PC-9 (cell line): ENCODE results near the gene TASOR2. TPM values are rescaled to one million over a fixed set of nuclear protein-coding genes. Genes with fewer than 3 reads are reported as not detected.

Source experiments
- BruUV-seq: library from RNA; stranded (reverse); fragments of 400-500 nt; replicated peaks from 2 replicates; lab custom pipeline; 2021; lab: Mats Ljungman, UMichigan
- CTCF ChIA-PET: fragments of 300-600 bp; sonication (Branson Sonifier 250); formaldehyde crosslinking; loops from one replicate; lab custom pipeline; 2022; ENCODE audit warnings: antibody characterized with exemption; lab: Charles Lee
- POLR2A ChIA-PET: fragments of 300-600 bp; sonication (Branson Sonifier 250); formaldehyde crosslinking; loops from one replicate; lab custom pipeline; 2022; ENCODE audit warnings: antibody characterized with exemption; ENCODE audit not compliant: unreplicated experiment; lab: Charles Lee
- DNase-seq, 2 experiments: peaks; one replicate each; pipeline versions ENCODE4 v3.0.0 to v3.0.0-alpha.2; 2015 to 2022; ENCODE audit warnings: mixed read lengths in 1 of 2
- H2AFZ ChIP-seq: fragments of 200-600 bp; sonication (generic); 2 replicates; pipeline ENCODE4 v1.8.1; 2017; ENCODE audit warnings: antibody characterized with exemption
- H3F3A ChIP-seq: fragments of 200-600 bp; sonication (generic); 2 replicates; pipeline ENCODE4 v1.8.1; 2017; ENCODE audit warnings: antibody characterized with exemption, mild to moderate bottlenecking, low read depth; ENCODE audit not compliant: insufficient read depth
- H3K27ac ChIP-seq: fragments of 200-600 bp; sonication (generic); 2 replicates; pipeline ENCODE4 v1.6.1; 2016; ENCODE audit warnings: mixed run types
- H3K27me3 ChIP-seq: fragments of 200-600 bp; sonication (generic); 2 replicates; pipeline ENCODE4 v1.6.1; 2016; ENCODE audit warnings: low read depth, mixed run types; ENCODE audit not compliant: insufficient read depth
- H3K36me3 ChIP-seq: fragments of 200-600 bp; sonication (generic); 2 replicates; pipeline ENCODE4 v1.6.1; 2016; ENCODE audit warnings: low read depth, mixed run types
- H3K4me1 ChIP-seq: fragments of 200-600 bp; sonication (generic); replicated peaks from 2 replicates; pipeline ENCODE4 v1.6.1; 2016; ENCODE audit warnings: mixed run types; ENCODE audit not compliant: insufficient read depth
- H3K4me2 ChIP-seq: fragments of 200-600 bp; sonication (generic); 2 replicates; pipeline ENCODE4 v1.6.1; 2017; ENCODE audit warnings: mixed run types
- H3K4me3 ChIP-seq: fragments of 200-600 bp; sonication (generic); 2 replicates; pipeline ENCODE4 v1.6.1; 2016; ENCODE audit warnings: mixed run types
- H3K79me2 ChIP-seq: fragments of 200-600 bp; sonication (generic); 2 replicates; pipeline ENCODE4 v1.6.1; 2017; ENCODE audit warnings: low read depth, mixed run types
- H3K9me2 ChIP-seq: fragments of 200-600 bp; sonication (generic); 2 replicates; pipeline ENCODE4 v1.8.1; 2017; ENCODE audit warnings: mild to moderate bottlenecking; ENCODE audit not compliant: insufficient read depth
- H3K9me3 ChIP-seq: fragments of 200-600 bp; sonication (generic); 2 replicates; pipeline ENCODE4 v1.8.1; 2016; ENCODE audit warnings: low read depth; ENCODE audit not compliant: insufficient read depth
- H4K20me1 ChIP-seq: fragments of 200-600 bp; sonication (generic); 2 replicates; pipeline ENCODE4 v1.8.1; 2017; ENCODE audit not compliant: insufficient read depth
- CTCF ChIP-seq: fragments of 200-600 bp; sonication (generic); conservative IDR thresholded peaks from 2 replicates; pipeline ENCODE4 v1.6.1; 2017; ENCODE audit warnings: mixed run types, antibody characterized with exemption, mild to moderate bottlenecking, moderate library complexity
- EZH2 ChIP-seq: fragments of 200-600 bp; sonication (generic); IDR thresholded peaks from 2 replicates; pipeline ENCODE4 v1.8.0; 2017; ENCODE audit warnings: antibody characterized with exemption, low read depth
- intact Hi-C: fragments of 100-400 bp; cut with micrococcal nuclease; formaldehyde crosslinking; loops from one replicate; pipeline ENCODE4 v1.10.0; 2022; ENCODE audit not compliant: unreplicated experiment
- total RNA-seq: library from RNA; stranded (reverse); gene quantifications from 2 replicates; pipeline ENCODE4 v1.2.3, GENCODE V29; 2021

TASOR2 gene
- total RNA-seq, 1 experiment from 2014 or later: 60.7 TPM

- POLR2A ChIA-PET: no interaction called here
- CTCF ChIA-PET: interaction anchor here (0.5 kb wide), 1 partner anchor 11 kb away, joined by 5 read pairs; no protein-coding TSS in a partner anchor
- no peaks in the 10 kb centered on the region for H3K27me3 ChIP-seq
Observed at GRCh38 chr10:5638494-5638893, 46.1 kb upstream of the TASOR2 start.

GRCh38 chr10:5639066-5639465 is 45.6 kb upstream of the TASOR2 start:
- no peaks in the 10 kb centered on the region for H3K36me3 ChIP-seq
- H3F3A ChIP-seq: no peaks in the 10 kb centered on the region
- ChIA-PET CTCF (no interaction called here), POLR2A (no interaction called here)
- no peak for TF ChIP-seq CTCF
- TF ChIP-seq EZH2: no peak
- H3K79me2 ChIP-seq: no peaks in the 10 kb centered on the region
- no peak overlapping the region for H3K27ac ChIP-seq
- H3K9me3 ChIP-seq: no peaks in the 10 kb centered on the region
- H3K27me3 ChIP-seq: no peaks in the 10 kb centered on the region
- no peak overlapping the region for H3K4me3 ChIP-seq
- H3K9me2 ChIP-seq: no peaks in the 10 kb centered on the region
- DNase-seq: no peak
- no peak overlapping the region for H3K4me2 ChIP-seq
- no peak overlapping the region for H2AFZ ChIP-seq
- no peaks in the 10 kb centered on the region for H3K4me1 ChIP-seq
- intact Hi-C loops: no loop called here
- BruUV-seq: no TSS peak
- no peaks in the 10 kb centered on the region for H4K20me1 ChIP-seq

More at GRCh38 chr10:5638494-5638893, 46.1 kb upstream of the TASOR2 start:
- no peak for TF ChIP-seq EZH2
- no peak for TF ChIP-seq CTCF
- Histone ChIP-seq H4K20me1 (no peaks in the 10 kb centered on the region), H3K4me2 (no peak overlapping the region), H3K27ac (no peak overlapping the region), H3K9me2 (no peaks in the 10 kb centered on the region), H2AFZ (no peak overlapping the region), H3K4me1 (no peaks in the 10 kb centered on the region), H3K9me3 (no peaks in the 10 kb centered on the region), H3F3A (no peaks in the 10 kb centered on the region), H3K4me3 (no peak overlapping the region), H3K79me2 (no peaks in the 10 kb centered on the region), H3K36me3 (no peaks in the 10 kb centered on the region)
- BruUV-seq: no TSS peak
- intact Hi-C loops: no loop called here
- DNase-seq: no peak

- BruUV-seq: no TSS peak
Observed at GRCh38 chr10:5640036-5640435, 44.6 kb upstream of the TASOR2 start.

More at GRCh38 chr10:5640036-5640435, 44.6 kb upstream of the TASOR2 start:
- H3K27me3 ChIP-seq: no peaks in the 10 kb centered on the region
- H3K4me1 ChIP-seq: no peaks in the 10 kb centered on the region
- no peaks in the 10 kb centered on the region for H3K36me3 ChIP-seq
- CTCF ChIA-PET: no interaction called here
- H3K27ac ChIP-seq: no peak overlapping the region
- no peaks in the 10 kb centered on the region for H3K9me3 ChIP-seq
- no peak for TF ChIP-seq EZH2
- TF ChIP-seq CTCF: no peak
- no peaks in the 10 kb centered on the region for H3F3A ChIP-seq
- H2AFZ ChIP-seq: no peak overlapping the region
- no peaks in the 10 kb centered on the region for H3K79me2 ChIP-seq
- no peaks in the 10 kb centered on the region for H3K9me2 ChIP-seq
- POLR2A ChIA-PET: no interaction called here
- intact Hi-C loops: no loop called here
- no peak for DNase-seq
- no peak overlapping the region for H3K4me3 ChIP-seq
- H4K20me1 ChIP-seq: no peaks in the 10 kb centered on the region
- no peak overlapping the region for H3K4me2 ChIP-seq
